GM23338 (cell line): ENCODE measurements around the gene TNPO1.

Experiments
- CREB1 ChIP-seq: fragments of 250-450 bp; sonication (Bioruptor Pico); IDR thresholded peaks from 2 replicates; pipeline ENCODE4 v1.5.0; 2020; ENCODE audit warnings: low read depth, mild to moderate bottlenecking, moderate library complexity
- CTCF ChIP-seq, 2 experiments: fragments of 200-600 bp in 1 of 2; sonication (generic) in 1 of 2; conservative IDR thresholded peaks; 2 replicates each; pipeline versions ENCODE4 v1.5.1 to v1.6.1; 2016 to 2017; ENCODE audit warnings: antibody characterized with exemption in 2 of 2, low read depth in 2 of 2, mild to moderate bottlenecking in 2 of 2, moderate library complexity in 1 of 2
- ETS1 ChIP-seq: IDR thresholded peaks from 2 replicates; pipeline ENCODE4 v1.6.1; 2016; ENCODE audit warnings: antibody characterized with exemption
- EZH2 ChIP-seq: fragments of 200-600 bp; sonication (generic); IDR thresholded peaks from one replicate; pipeline ENCODE4 v1.8.0; 2017; ENCODE audit warnings: antibody characterized with exemption, mild to moderate bottlenecking, low read depth; ENCODE audit not compliant: unreplicated experiment
- EZH2phosphoT487 ChIP-seq: fragments of 200-600 bp; sonication (generic); IDR thresholded peaks from one replicate; pipeline ENCODE4 v1.8.1; 2018; ENCODE audit warnings: antibody characterized with exemption; ENCODE audit not compliant: unreplicated experiment
- JUNB ChIP-seq: IDR thresholded peaks from one replicate; pipeline ENCODE4 v1.6.1; 2016; ENCODE audit warnings: antibody characterized with exemption; ENCODE audit not compliant: unreplicated experiment
- NANOG ChIP-seq: IDR thresholded peaks from 2 replicates; pipeline ENCODE4 v1.6.1; 2016; ENCODE audit warnings: antibody characterized with exemption, borderline replicate concordance
- POLR2AphosphoS5 ChIP-seq: IDR thresholded peaks from 2 replicates; pipeline ENCODE4 v1.6.1; 2016; ENCODE audit warnings: antibody characterized with exemption, low read depth
- REST ChIP-seq: IDR thresholded peaks from one replicate; pipeline ENCODE4 v1.6.1; 2018; ENCODE audit warnings: antibody characterized with exemption; ENCODE audit not compliant: unreplicated experiment
- ZNF331 ChIP-seq: fragments of 250-450 bp; sonication (Bioruptor Pico); IDR thresholded peaks from 2 replicates; pipeline ENCODE4 v1.5.0; 2020; ENCODE audit warnings: low read depth, mild to moderate bottlenecking, moderate library complexity
- ZNF462 ChIP-seq: fragments of 250-450 bp; sonication (Bioruptor Pico); IDR thresholded peaks from 2 replicates; pipeline ENCODE4 v1.5.0; 2020; ENCODE audit warnings: mild to moderate bottlenecking, moderate library complexity

- no peak for TF ChIP-seq CTCF (conservative IDR thresholded peaks at IDR 0.05; ENCODE audit: low read depth in 2 of 2)
- TF ChIP-seq ETS1, result no peak
- no peak for TF ChIP-seq EZH2
- TF ChIP-seq CREB1 (CRISPR knock-in tag), result no peak
- no peak for TF ChIP-seq ZNF462
- no peak for TF ChIP-seq POLR2AphosphoS5
- TF ChIP-seq REST, result no peak
- TF ChIP-seq EZH2phosphoT487, result no peak
- TF ChIP-seq NANOG, result no peak
- TF ChIP-seq JUNB, result no peak
- no peak for TF ChIP-seq ZNF331
Observed at GRCh38 chr5:72836810-72837209, 20.3 kb downstream of the TNPO1 start.
